Right cardiac atrium (tissue), 5 donors: ENCODE measurements around the gene ZNF10. TPM values are rescaled to one million over a fixed set of nuclear protein-coding genes. Genes with fewer than 3 reads are reported as not detected.

Source experiments
- ATAC-seq, 2 donors: fragments of 200-7000 bp; cut with Tn5 transposase; one replicate each; pipeline versions ENCODE4 v1.8.0 to v1.9.1; 2020; ENCODE audit warnings: moderate library complexity in 2 of 2, mild to moderate bottlenecking in 1 of 2
- DNase-seq, 3 donors: peaks; one replicate each; pipeline ENCODE4 v3.0.0-alpha.2; 2020
- H3K27ac ChIP-seq: one replicate; pipeline ENCODE4 v1.5.1; 2013; ENCODE audit warnings: mild to moderate bottlenecking, low read length, control low read depth, moderate library complexity
- H3K27me3 ChIP-seq: one replicate; pipeline ENCODE4 v1.6.1; 2013; ENCODE audit not compliant: control insufficient read depth, insufficient read depth
- H3K4me1 ChIP-seq: one replicate; pipeline ENCODE4 v1.6.1; 2013; ENCODE audit warnings: low read length; ENCODE audit not compliant: control insufficient read depth, insufficient read depth
- H3K4me3 ChIP-seq: one replicate; pipeline ENCODE4 v1.5.1; 2013; ENCODE audit warnings: low read length, control low read depth
- H3K9me3 ChIP-seq: one replicate; pipeline ENCODE4 v1.6.1; 2013; ENCODE audit warnings: low read length; ENCODE audit not compliant: control insufficient read depth
- WGBS: extraction: QIAGEN DNeasy Blood & Tissue Kit; methylation state at CpG from one replicate; pipeline ENCODE4 v1.1.7; 2013; 5-methylcytosine and 5-hydroxymethylcytosine counted together
- intact Hi-C, 4 donors: fragments of 100-400 bp; cut with DNase I; formaldehyde crosslinking; loops; one replicate each; pipeline versions ENCODE4 v1.11.0 to v1.14.0; 2022 to 2023
- long read RNA-seq, 4 donors: library from polyadenylated mRNA; unstranded; transcript quantifications; one replicate each; pipeline ENCODE4 v2.0.0, GENCODE V29; 2020 to 2021
- polyA plus RNA-seq: library from polyadenylated mRNA; stranded (reverse); fragments of 200-250 nt; gene quantifications from one replicate; pipeline ENCODE4 v1.2.3, GENCODE V29; 2013
- total RNA-seq, 4 donors: library from RNA; stranded (reverse); fragmentation: NEBNext Ultra II Directional; extraction: Animal tissue kit (Norgen Biotek cat#: 25700); gene quantifications; one replicate each; pipeline ENCODE4 v1.2.1, GENCODE V29; 2021
- donor health status: healthy with polysubstance abuse.
- donor health status: DM: no; HTN: yes; CAD: no.
- donor health status: DM: no; HTN: no; CAD: no.
- donor health status: DM: no; HTN: yes; CAD: no; lungs with severe emphysema.
- donor health status: DM: yes; HTN: yes; CAD: no.

Gene ZNF10
- 10 to 100 TPM in 3 of 4 donors, 1 to 10 TPM in 1; 7.7 to 11.4 (median 10.4) TPM for total RNA-seq
- 7.8 TPM for polyA plus RNA-seq
- long read RNA-seq, donor 1, partial matches to known transcripts, result 0 of 8 reads
- long read RNA-seq, donor 1, other reads (novel, unspliced or antisense), result 6 of 8 reads
- long read RNA-seq, donor 2, partial matches to known transcripts, result 0 of 6 reads
- long read RNA-seq, donor 2, other reads (novel, unspliced or antisense), result 5 of 6 reads
- long read RNA-seq, donor 3, partial matches to known transcripts, result 0 of 15 reads
- long read RNA-seq, donor 3, other reads (novel, unspliced or antisense), result 13 of 15 reads
- long read RNA-seq, donor 4, partial matches to known transcripts, result 1 of 6 reads
- long read RNA-seq, donor 4, other reads (novel, unspliced or antisense), result 4 of 6 reads

- under 1% methylated on average over 87 of the region's 87 CpGs for WGBS
Observed at GRCh38 chr12:133130038-133130807, at the start of gene ZNF10, which contains the start of gene ZNF891. Gene ZNF10, plus strand, starts transcription at chr12:133130627. Its CDS starts 13,866 bp downstream, at chr12:133144493. Gene ZNF891, minus strand, starts transcription at chr12:133130274. Its CDS starts 8,356 bp downstream, at chr12:133121918.

GRCh38 chr12:133081159-133081780, 49.2 kb upstream of the ZNF10 start:
- no peak for ATAC-seq
- H3K9me3 ChIP-seq, result peaks cover 14% of the 10 kb centered on the region
- no peaks in the 10 kb centered on the region for H3K27me3 ChIP-seq
- DNase-seq, result peak in 2 of 3 donors; percentile 50 to 67
- intact Hi-C loops, result loop anchor here in 2 of 4 donors (5.0 kb wide), 2 partner anchors 44 to 46 kb away; partner anchors contain the start of gene ZNF84 (in 1 of the 2)
- 23% methylated on average over 17 of the region's 17 CpGs for WGBS
- peak overlapping the region; percentile 100 for H3K27ac ChIP-seq
- H3K4me1 ChIP-seq, result no peaks in the 10 kb centered on the region
- peak overlapping the region; percentile 66 for H3K4me3 ChIP-seq

More at GRCh38 chr12:133130038-133130807, at the start of gene ZNF10, which contains the start of gene ZNF891:
- peaks cover 10% of the 10 kb centered on the region for H3K9me3 ChIP-seq
- peak within 1 kb of the TSS; percentile 80 for H3K27ac ChIP-seq
- no peaks in the 10 kb centered on the region for H3K4me1 ChIP-seq
- H3K27me3 ChIP-seq, result no peaks in the 10 kb centered on the region
- DNase-seq (peak; percentile 97 to 99 (median 99)), ATAC-seq (peak; percentile 99)
- intact Hi-C loops, result loop anchor here in 1 of 4 donors (2.0 kb wide), 1 partner anchor 93 kb away; the partner anchor contains the start of gene ZNF84
- H3K4me3 ChIP-seq, result peak within 1 kb of the TSS; percentile 77

- Histone ChIP-seq H3K4me3 (peak overlapping the region; percentile 5), H3K9me3 (peaks cover 10% of the 10 kb centered on the region), H3K27ac (no peak overlapping the region), H3K27me3 (no peaks in the 10 kb centered on the region), H3K4me1 (no peaks in the 10 kb centered on the region)
- no peak for DNase-seq
- intact Hi-C loops, result loop anchor here in 2 of 4 donors (5.0 kb wide), 2 partner anchors 44 to 46 kb away; partner anchors contain the start of gene ZNF84 (in 1 of the 2)
- 97% methylated on average over 6 of the region's 6 CpGs for WGBS
- no peak for ATAC-seq
Observed at GRCh38 chr12:133083345-133083744, 47.1 kb upstream of the ZNF10 start.

- 98% methylated on average over 3 of the region's 3 CpGs for WGBS
- DNase-seq, result no peak
- H3K4me3 ChIP-seq, result no peak overlapping the region
- H3K4me1 ChIP-seq, result no peaks in the 10 kb centered on the region
- H3K27me3 ChIP-seq, result no peaks in the 10 kb centered on the region
- H3K9me3 ChIP-seq, result peaks cover 18% of the 10 kb centered on the region
- no peak for ATAC-seq
- intact Hi-C loops, result loop anchor here in 1 of 4 donors (5.0 kb wide), 1 partner anchor 48 kb away; no protein-coding TSS in a partner anchor
- H3K27ac ChIP-seq, result no peak overlapping the region
Observed at GRCh38 chr12:133105620-133106019, 24.8 kb upstream of the ZNF10 start.

- Histone ChIP-seq H3K4me3 (peak overlapping the region; percentile 5), H3K9me3 (peaks cover 18% of the 10 kb centered on the region), H3K4me1 (no peaks in the 10 kb centered on the region), H3K27me3 (no peaks in the 10 kb centered on the region), H3K27ac (no peak overlapping the region)
- no peak for ATAC-seq
- intact Hi-C loops, result loop anchor here in 1 of 4 donors (5.0 kb wide), 1 partner anchor 49 kb away; no protein-coding TSS in a partner anchor
- WGBS, result 97% methylated on average over 5 of the region's 5 CpGs
- DNase-seq, result no peak
Observed at GRCh38 chr12:133106253-133106652, 24.2 kb upstream of the ZNF10 start.

GRCh38 chr12:133107121-133107520, 23.3 kb upstream of the ZNF10 start:
- no peaks in the 10 kb centered on the region for H3K4me1 ChIP-seq
- DNase-seq (no peak), ATAC-seq (no peak)
- H3K27ac ChIP-seq, result no peak overlapping the region
- 99% methylated on average over 1 of the region's 1 CpG for WGBS
- H3K27me3 ChIP-seq, result no peaks in the 10 kb centered on the region
- intact Hi-C loops, result loop anchor here in 1 of 4 donors (5.0 kb wide), 1 partner anchor 50 kb away; no protein-coding TSS in a partner anchor
- peaks cover 15% of the 10 kb centered on the region for H3K9me3 ChIP-seq
- no peak overlapping the region for H3K4me3 ChIP-seq

- Histone ChIP-seq H3K27me3 (no peaks in the 10 kb centered on the region), H3K9me3 (peaks cover 14% of the 10 kb centered on the region), H3K4me1 (no peaks in the 10 kb centered on the region), H3K27ac (no peak overlapping the region), H3K4me3 (peak overlapping the region; percentile 40)
- no peak for DNase-seq
- intact Hi-C loops, result loop anchor here in 1 of 4 donors (5.0 kb wide), 1 partner anchor 51 kb away; no protein-coding TSS in a partner anchor
- WGBS, result 98% methylated on average over 2 of the region's 2 CpGs
- no peak for ATAC-seq
Observed at GRCh38 chr12:133108150-133108549, 22.3 kb upstream of the ZNF10 start.

GRCh38 chr12:133120385-133121191, 9.8 kb upstream of the ZNF10 start:
- Histone ChIP-seq H3K27me3 (no peaks in the 10 kb centered on the region), H3K4me1 (no peaks in the 10 kb centered on the region), H3K4me3 (peak overlapping the region; percentile 0), H3K27ac (no peak overlapping the region), H3K9me3 (peaks cover 21% of the 10 kb centered on the region)
- WGBS, result 96% methylated on average over 3 of the region's 3 CpGs
- ATAC-seq (no peak), DNase-seq (no peak)
- intact Hi-C loops, result no loop called here

GRCh38 chr12:133124674-133125073, 5.8 kb upstream of the ZNF10 start:
- Histone ChIP-seq H3K27ac (no peak overlapping the region), H3K9me3 (peaks cover 21% of the 10 kb centered on the region), H3K4me1 (no peaks in the 10 kb centered on the region), H3K27me3 (no peaks in the 10 kb centered on the region), H3K4me3 (no peak overlapping the region)
- WGBS, result 98% methylated on average over 2 of the region's 2 CpGs
- DNase-seq (no peak), ATAC-seq (no peak)
- intact Hi-C loops, result loop anchor here in 1 of 4 donors (5.0 kb wide), 1 partner anchor 42 kb away; the partner anchor contains the start of gene ZNF140
